ENCODE results near the gene INTS1. TPM values are rescaled to one million over a fixed set of nuclear protein-coding genes. Genes with fewer than 3 reads are reported as not detected.
A peak's percentile ranks its signal among the peaks of the same experiment; 100 is the strongest.
"Not testable (repeated sequence)": the region's sequence is repeated elsewhere in the genome, so short reads cannot be mapped to it uniquely, and the experiment has no call there.

INTS1 gene
- total and polyA plus RNA-seq, 4 experiments from 2014 or later: 6.0 to 137 (median 82.2) TPM

DNA sequence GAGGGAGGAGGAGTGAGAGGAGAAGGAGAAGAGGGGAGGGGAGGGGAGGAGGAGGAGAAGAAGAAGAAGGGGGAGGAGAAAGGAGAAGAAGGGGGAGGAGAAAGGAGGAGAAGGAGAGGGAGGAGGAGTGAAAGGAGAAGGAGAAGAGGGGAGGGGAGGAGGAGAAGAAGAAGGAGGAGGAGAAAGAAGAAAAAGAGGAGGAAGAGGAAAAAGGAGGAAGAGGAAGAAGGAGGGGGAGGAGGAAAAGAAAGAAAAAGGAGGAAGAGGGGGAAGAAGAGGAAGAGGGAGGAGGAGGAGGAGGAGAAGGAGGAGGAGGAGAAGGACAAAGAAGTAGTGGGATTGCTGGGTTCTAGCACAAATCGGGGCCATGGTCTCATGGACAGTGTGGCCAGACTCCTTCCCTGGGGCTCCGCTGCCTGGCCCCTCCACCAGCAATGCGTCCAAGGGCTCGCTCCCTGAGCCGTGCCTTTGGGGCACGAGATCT, 22.1 kb upstream of the INTS1 start:
- Histone ChIP-seq H3K27me3 (ENCODE audit: insufficient read depth, low read length) (peaks cover 4% of the 10 kb centered on the region), H3K27ac (ENCODE audit: low read depth, low read length) (no peak overlapping the region), H3K4me1 (ENCODE audit: insufficient read depth, low read length) (peaks cover 6% of the 10 kb centered on the region), H3K9me3 (ENCODE audit: control insufficient read depth in 1 of 2, low read length in 2 of 2) (no peaks in the 10 kb centered on the region), H3K36me3 (ENCODE audit: insufficient read depth, low read length) (no peaks in the 10 kb centered on the region), H3K4me3 (ENCODE audit: low read length in 2 of 2) (no peak overlapping the region)
- Mint-ChIP-seq H3K36me3 (no peaks in the 10 kb centered on the region), H3K27ac (peak overlapping the region in 1 of 7 donors; percentile 2), H3K4me3 (no peak overlapping the region), H3K27me3 (peaks cover 2 to 5% of the 10 kb centered on the region in 2 donors), H3K9me3 (peaks cover 0 to 2% (median 0%) of the 10 kb centered on the region in 8 donors), H3K4me1 (peaks cover 0 to 6% (median under 1%) of the 10 kb centered on the region in 4 donors)
- DNase-seq: no peak
- POLR2A ChIA-PET (ENCODE audit: partially characterized antibody): no interaction called here
- CTCF ChIA-PET (ENCODE audit: partially characterized antibody): no interaction called here
- intact Hi-C loops (cut with micrococcal nuclease): no loop called here

DNA sequence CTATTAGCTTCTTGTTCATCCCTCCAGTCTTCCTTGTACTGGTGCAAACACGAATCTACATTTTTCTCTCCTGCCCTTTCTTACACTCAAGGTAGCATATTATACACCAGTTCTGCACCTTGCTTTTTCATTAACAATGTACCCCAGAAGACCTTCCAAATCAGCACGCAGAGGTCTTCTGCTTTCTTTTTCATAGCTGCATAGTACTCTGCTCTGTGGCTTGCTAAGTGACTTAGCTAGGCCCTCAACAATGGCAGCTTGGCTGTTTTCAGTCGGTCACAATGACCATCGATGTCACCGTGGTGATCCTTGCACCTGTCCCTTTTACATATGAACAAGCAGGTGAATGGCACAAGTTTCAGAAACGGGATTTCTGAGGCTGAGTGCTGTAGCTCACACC, 21.2 kb upstream of the INTS1 start:
- Histone ChIP-seq H3K36me3 (ENCODE audit: insufficient read depth, low read length) (no peaks in the 10 kb centered on the region), H3K27me3 (ENCODE audit: insufficient read depth, low read length) (peaks cover 4% of the 10 kb centered on the region), H3K4me1 (ENCODE audit: insufficient read depth, low read length) (peaks cover 6% of the 10 kb centered on the region), H3K9me3 (ENCODE audit: control insufficient read depth in 1 of 2, low read length in 2 of 2) (no peaks in the 10 kb centered on the region), H3K4me3 (ENCODE audit: low read length in 2 of 2) (no peak overlapping the region), H3K27ac (ENCODE audit: low read depth, low read length) (no peak overlapping the region)
- intact Hi-C loops (cut with micrococcal nuclease): no loop called here
- H3K9me3 Mint-ChIP-seq: peaks cover 0 to 2% (median 0%) of the 10 kb centered on the region in 8 donors
- POLR2A ChIA-PET (ENCODE audit: partially characterized antibody): no interaction called here
- peaks cover 2 to 5% of the 10 kb centered on the region in 2 donors for H3K27me3 Mint-ChIP-seq
- DNase-seq: peak in 1 of 5 donors; percentile 5
- H3K4me3 Mint-ChIP-seq: no peak overlapping the region
- CTCF ChIA-PET (ENCODE audit: partially characterized antibody): no interaction called here
- peak overlapping the region in 2 of 7 donors; percentile 5 to 14 for H3K27ac Mint-ChIP-seq
- H3K4me1 Mint-ChIP-seq: peaks cover 0 to 5% (median 0%) of the 10 kb centered on the region in 4 donors
- no peaks in the 10 kb centered on the region for H3K36me3 Mint-ChIP-seq

DNA sequence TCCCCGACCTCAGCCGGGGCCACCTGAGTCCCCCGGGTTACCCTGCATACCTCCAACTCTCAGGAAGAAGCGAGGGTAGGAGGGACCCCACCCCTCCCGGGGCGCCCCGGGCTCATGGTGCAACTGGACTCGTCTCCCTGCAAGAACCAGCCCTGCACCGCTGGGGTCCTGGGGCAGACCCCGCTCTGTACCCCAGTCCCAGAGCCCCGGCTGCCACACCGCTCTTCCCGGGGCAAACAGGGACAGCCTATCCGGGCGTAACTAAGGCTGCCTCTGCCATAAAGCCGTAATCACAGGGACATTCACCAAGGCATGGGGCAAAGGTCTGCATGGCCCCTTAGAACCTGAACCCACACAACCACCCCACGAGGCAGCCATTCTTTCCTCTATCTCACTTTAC, 19.7 kb upstream of the INTS1 start:
- peak in 1 of 5 donors; percentile 25 for DNase-seq
- ChIA-PET POLR2A (ENCODE audit: partially characterized antibody) (no interaction called here), CTCF (ENCODE audit: partially characterized antibody) (no interaction called here)
- no peak overlapping the region for H3K27ac Mint-ChIP-seq
- no peaks in the 10 kb centered on the region for H3K36me3 Mint-ChIP-seq
- peaks cover 0 to 12% (median 4%) of the 10 kb centered on the region in 8 donors for H3K9me3 Mint-ChIP-seq
- H3K36me3 ChIP-seq (ENCODE audit: insufficient read depth, low read length): no peaks in the 10 kb centered on the region
- peaks cover 2 to 5% of the 10 kb centered on the region in 2 donors for H3K27me3 Mint-ChIP-seq
- H3K4me3 Mint-ChIP-seq: no peak overlapping the region
- peaks cover 4% of the 10 kb centered on the region for H3K27me3 ChIP-seq (ENCODE audit: insufficient read depth, low read length)
- H3K4me3 ChIP-seq (ENCODE audit: low read length in 2 of 2): no peak overlapping the region
- no peaks in the 10 kb centered on the region for H3K9me3 ChIP-seq (ENCODE audit: control insufficient read depth in 1 of 2, low read length in 2 of 2)
- no peak overlapping the region for H3K27ac ChIP-seq (ENCODE audit: low read depth, low read length)
- H3K4me1 Mint-ChIP-seq: no peaks in the 10 kb centered on the region
- intact Hi-C loops (cut with micrococcal nuclease): no loop called here
- H3K4me1 ChIP-seq (ENCODE audit: insufficient read depth, low read length): no peaks in the 10 kb centered on the region

DNA sequence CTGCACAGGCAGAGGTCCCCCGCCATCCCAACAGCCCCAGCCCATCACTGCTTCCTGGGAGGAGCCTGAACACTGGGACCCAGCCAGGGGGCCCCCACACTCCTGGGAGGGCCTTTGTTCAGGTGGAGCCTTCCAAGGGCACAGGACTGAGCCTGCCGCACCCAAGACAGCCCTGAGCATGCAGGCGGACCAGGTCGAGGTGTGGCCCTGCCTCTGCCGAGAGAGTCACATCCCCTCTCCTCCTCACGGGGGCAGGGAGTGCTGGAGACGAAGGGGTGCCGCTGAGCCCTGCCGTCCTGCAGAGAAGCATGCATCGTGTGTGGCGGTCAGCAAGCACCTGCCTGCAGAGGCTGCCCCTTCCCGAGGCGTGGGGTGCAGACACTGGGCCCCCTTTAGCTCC, 19.0 kb upstream of the INTS1 start:
- Mint-ChIP-seq H3K36me3 (no peaks in the 10 kb centered on the region), H3K4me1 (no peaks in the 10 kb centered on the region), H3K27me3 (peaks cover 2 to 5% of the 10 kb centered on the region in 2 donors), H3K27ac (no peak overlapping the region), H3K4me3 (no peak overlapping the region), H3K9me3 (peaks cover 0 to 15% (median 4%) of the 10 kb centered on the region in 8 donors)
- intact Hi-C loops (cut with micrococcal nuclease): no loop called here
- Histone ChIP-seq H3K4me3 (ENCODE audit: low read length in 2 of 2) (no peak overlapping the region), H3K9me3 (ENCODE audit: control insufficient read depth in 1 of 2, low read length in 2 of 2) (no peaks in the 10 kb centered on the region), H3K36me3 (ENCODE audit: insufficient read depth, low read length) (no peaks in the 10 kb centered on the region), H3K27ac (ENCODE audit: low read depth, low read length) (no peak overlapping the region), H3K27me3 (ENCODE audit: insufficient read depth, low read length) (peaks cover 4% of the 10 kb centered on the region), H3K4me1 (ENCODE audit: insufficient read depth, low read length) (no peaks in the 10 kb centered on the region)
- CTCF ChIA-PET (ENCODE audit: partially characterized antibody): no interaction called here
- DNase-seq: no peak
- POLR2A ChIA-PET (ENCODE audit: partially characterized antibody): no interaction called here

DNA sequence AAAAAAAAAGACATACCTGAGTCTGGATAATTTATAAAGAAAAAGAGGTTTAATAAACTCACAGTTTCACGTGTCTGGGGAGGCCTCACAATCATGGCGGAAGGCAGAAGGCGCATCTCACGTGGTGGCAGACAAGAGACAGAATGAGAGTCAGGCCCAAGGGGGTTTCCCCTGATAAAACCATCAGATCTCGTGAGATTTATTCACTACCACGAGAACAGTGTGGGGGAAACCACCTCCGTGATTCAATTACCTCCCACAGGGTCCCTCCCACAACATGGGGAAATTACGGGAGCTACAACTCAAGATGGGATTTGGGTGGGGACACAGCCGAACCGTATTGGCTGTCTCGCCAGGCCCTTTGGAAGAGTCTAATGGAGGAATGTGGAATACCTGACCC, 17.3 kb upstream of the INTS1 start:
- peaks cover 0 to 15% (median 4%) of the 10 kb centered on the region in 8 donors for H3K9me3 Mint-ChIP-seq
- peak overlapping the region in 1 of 7 donors; percentile 41 for H3K27ac Mint-ChIP-seq
- intact Hi-C loops (cut with micrococcal nuclease): no loop called here
- peaks cover 0 to under 1% of the 10 kb centered on the region in 2 donors for H3K27me3 Mint-ChIP-seq
- H3K4me1 ChIP-seq (ENCODE audit: insufficient read depth, low read length): no peaks in the 10 kb centered on the region
- H3K4me3 Mint-ChIP-seq: no peak overlapping the region
- CTCF ChIA-PET (ENCODE audit: partially characterized antibody): no interaction called here
- H3K27me3 ChIP-seq (ENCODE audit: insufficient read depth, low read length): peaks cover 2% of the 10 kb centered on the region
- H3K27ac ChIP-seq (ENCODE audit: low read depth, low read length): no peak overlapping the region
- H3K36me3 ChIP-seq (ENCODE audit: insufficient read depth, low read length): no peaks in the 10 kb centered on the region
- no peak overlapping the region for H3K4me3 ChIP-seq (ENCODE audit: low read length in 2 of 2)
- no peaks in the 10 kb centered on the region for H3K9me3 ChIP-seq (ENCODE audit: control insufficient read depth in 1 of 2, low read length in 2 of 2)
- DNase-seq: peak in 1 of 5 donors; percentile 58
- no peaks in the 10 kb centered on the region for H3K36me3 Mint-ChIP-seq
- POLR2A ChIA-PET (ENCODE audit: partially characterized antibody): no interaction called here
- H3K4me1 Mint-ChIP-seq: no peaks in the 10 kb centered on the region

DNA sequence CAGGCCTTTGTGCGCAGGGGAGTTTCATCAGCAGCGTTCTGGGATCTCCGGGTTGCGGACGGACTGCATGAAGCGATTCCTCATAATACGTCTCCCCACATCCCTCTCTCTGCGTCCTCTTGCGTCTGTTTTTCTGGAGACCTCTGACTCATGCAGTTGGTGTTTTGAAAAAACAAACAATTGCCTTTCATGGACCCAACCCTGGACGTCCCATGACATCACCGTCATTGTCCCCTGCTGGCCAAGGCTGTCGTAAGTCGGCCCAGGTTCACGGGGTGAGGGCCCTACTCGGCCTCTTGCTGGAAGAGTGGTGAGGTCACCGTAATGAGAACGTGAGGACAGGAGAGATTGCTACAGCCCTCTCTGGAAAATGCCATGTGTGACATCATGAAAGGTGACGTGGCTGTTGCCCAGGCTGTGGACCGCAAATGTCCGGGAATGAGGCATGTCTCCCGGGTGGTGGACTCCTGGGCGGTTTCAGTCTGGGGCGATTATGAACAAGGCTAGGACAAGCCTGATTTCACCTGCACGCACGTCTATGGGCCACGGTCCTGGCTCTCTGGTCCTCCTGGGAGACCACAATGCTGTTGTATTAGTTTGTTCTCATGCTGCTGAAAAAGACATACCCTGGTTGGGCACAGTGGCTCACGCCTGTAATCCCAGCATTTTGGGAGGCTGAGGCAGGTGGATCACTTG, 16.5 kb upstream of the INTS1 start:
- Mint-ChIP-seq H3K27ac (no peak overlapping the region), H3K4me1 (no peaks in the 10 kb centered on the region), H3K36me3 (no peaks in the 10 kb centered on the region), H3K27me3 (no peaks in the 10 kb centered on the region), H3K9me3 (peaks cover 0 to 15% (median 4%) of the 10 kb centered on the region in 8 donors), H3K4me3 (no peak overlapping the region)
- POLR2A ChIA-PET (ENCODE audit: partially characterized antibody): no interaction called here
- peak in 1 of 5 donors; percentile 23 for DNase-seq
- H3K36me3 ChIP-seq (ENCODE audit: insufficient read depth, low read length): no peaks in the 10 kb centered on the region
- CTCF ChIA-PET (ENCODE audit: partially characterized antibody): no interaction called here
- H3K4me1 ChIP-seq (ENCODE audit: insufficient read depth, low read length): no peaks in the 10 kb centered on the region
- no peak overlapping the region for H3K4me3 ChIP-seq (ENCODE audit: low read length in 2 of 2)
- H3K9me3 ChIP-seq (ENCODE audit: control insufficient read depth in 1 of 2, low read length in 2 of 2): no peaks in the 10 kb centered on the region
- intact Hi-C loops (cut with micrococcal nuclease): no loop called here
- no peak overlapping the region for H3K27ac ChIP-seq (ENCODE audit: low read depth, low read length)
- H3K27me3 ChIP-seq (ENCODE audit: insufficient read depth, low read length): no peaks in the 10 kb centered on the region

DNA sequence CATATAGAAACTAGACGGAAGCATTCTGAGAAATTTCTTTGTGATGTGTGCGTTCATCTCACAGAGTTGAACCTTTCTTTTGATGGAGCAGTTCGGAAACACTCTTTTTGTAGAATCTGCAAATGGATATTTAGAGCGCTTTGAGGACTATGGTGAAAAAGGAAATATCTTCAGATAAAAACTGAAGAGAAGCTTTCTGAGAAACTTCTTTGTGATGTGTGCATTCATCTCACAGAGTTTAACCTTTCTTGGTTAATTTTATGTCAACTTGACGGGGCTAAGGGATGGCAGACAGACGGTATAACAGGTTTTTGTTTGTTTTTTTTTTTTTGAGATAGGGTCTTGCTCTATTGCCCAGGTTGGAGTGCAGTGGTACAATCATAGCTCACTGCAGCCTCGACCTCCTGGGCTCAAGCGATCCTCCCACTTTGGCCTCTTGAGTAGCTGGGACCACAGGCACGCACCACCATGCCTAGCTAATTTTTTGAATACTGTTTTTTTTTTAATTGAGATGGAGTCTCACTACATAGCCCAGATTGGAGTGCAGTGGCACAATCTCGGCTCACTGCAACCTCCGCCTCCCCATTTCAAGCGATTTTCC, 15.2 kb upstream of the INTS1 start:
- CTCF ChIA-PET (ENCODE audit: partially characterized antibody): interaction anchor here (1.8 kb wide), 1 partner anchor 37 kb away, joined by 4 read pairs; the partner anchor contains the start of gene TMEM184A
- H3K9me3 Mint-ChIP-seq: peaks cover 0 to 15% (median 4%) of the 10 kb centered on the region in 8 donors
- DNase-seq; H3K27ac Mint-ChIP-seq; intact Hi-C loops (cut with micrococcal nuclease); H3K27me3 Mint-ChIP-seq; H3K9me3 ChIP-seq (ENCODE audit: control insufficient read depth in 1 of 2, low read length in 2 of 2); H3K4me3 Mint-ChIP-seq; POLR2A ChIA-PET (ENCODE audit: partially characterized antibody); H3K27ac ChIP-seq (ENCODE audit: low read depth, low read length); H3K36me3 Mint-ChIP-seq; H3K36me3 ChIP-seq (ENCODE audit: insufficient read depth, low read length); H3K27me3 ChIP-seq (ENCODE audit: insufficient read depth, low read length); H3K4me1 Mint-ChIP-seq; H3K4me3 ChIP-seq (ENCODE audit: low read length in 2 of 2); H3K4me1 ChIP-seq (ENCODE audit: insufficient read depth, low read length): not testable (repeated sequence)
